Breast epithelium (tissue), 3 donors: Measurements from ENCODE around the gene PRDM16.

ENCODE experiments used
- POLR2A ChIP-seq: fragments of 450-650 bp; IDR thresholded peaks from one replicate; pipeline ENCODE4 v1.6.1; 2016; ENCODE audit warnings: antibody characterized with exemption, mild to moderate bottlenecking, moderate library complexity
- TF ChIP-seq, protein P1 (sequence below), 3 donors: fragments of 450-650 bp; IDR thresholded peaks; one replicate each; pipeline ENCODE4 v1.5.1; 2016 to 2017; ENCODE audit warnings: antibody characterized with exemption in 3 of 3, mild to moderate bottlenecking in 3 of 3, moderate library complexity in 3 of 3

DNA sequence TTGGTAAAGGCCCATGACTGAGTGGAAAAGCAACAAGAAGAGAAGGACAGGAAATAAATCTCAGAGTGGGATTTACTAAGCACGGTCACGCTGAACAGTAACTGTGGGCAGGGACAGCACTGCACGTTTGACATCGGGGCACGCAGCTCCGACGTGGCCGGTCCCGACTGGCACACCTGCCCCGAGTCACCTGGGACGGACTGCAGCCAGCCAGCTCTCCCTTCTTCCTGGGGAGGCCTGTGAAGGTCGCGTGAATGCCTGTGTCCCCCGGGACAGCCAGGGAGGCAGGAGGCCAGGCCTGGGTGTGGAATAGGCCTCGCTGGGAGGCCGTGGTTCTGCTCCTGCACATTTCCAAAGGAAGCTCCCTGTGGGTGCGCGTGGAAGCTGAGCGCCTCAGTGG lies 140.2 kb downstream of the PRDM16 start:
- TF ChIP-seq, protein P1, sequence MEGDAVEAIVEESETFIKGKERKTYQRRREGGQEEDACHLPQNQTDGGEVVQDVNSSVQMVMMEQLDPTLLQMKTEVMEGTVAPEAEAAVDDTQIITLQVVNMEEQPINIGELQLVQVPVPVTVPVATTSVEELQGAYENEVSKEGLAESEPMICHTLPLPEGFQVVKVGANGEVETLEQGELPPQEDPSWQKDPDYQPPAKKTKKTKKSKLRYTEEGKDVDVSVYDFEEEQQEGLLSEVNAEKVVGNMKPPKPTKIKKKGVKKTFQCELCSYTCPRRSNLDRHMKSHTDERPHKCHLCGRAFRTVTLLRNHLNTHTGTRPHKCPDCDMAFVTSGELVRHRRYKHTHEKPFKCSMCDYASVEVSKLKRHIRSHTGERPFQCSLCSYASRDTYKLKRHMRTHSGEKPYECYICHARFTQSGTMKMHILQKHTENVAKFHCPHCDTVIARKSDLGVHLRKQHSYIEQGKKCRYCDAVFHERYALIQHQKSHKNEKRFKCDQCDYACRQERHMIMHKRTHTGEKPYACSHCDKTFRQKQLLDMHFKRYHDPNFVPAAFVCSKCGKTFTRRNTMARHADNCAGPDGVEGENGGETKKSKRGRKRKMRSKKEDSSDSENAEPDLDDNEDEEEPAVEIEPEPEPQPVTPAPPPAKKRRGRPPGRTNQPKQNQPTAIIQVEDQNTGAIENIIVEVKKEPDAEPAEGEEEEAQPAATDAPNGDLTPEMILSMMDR (IDR thresholded peaks at IDR 0.05) = no peak
- TF ChIP-seq POLR2A = no peak
